Measurements from ENCODE around the gene TMEM141.

DNA sequence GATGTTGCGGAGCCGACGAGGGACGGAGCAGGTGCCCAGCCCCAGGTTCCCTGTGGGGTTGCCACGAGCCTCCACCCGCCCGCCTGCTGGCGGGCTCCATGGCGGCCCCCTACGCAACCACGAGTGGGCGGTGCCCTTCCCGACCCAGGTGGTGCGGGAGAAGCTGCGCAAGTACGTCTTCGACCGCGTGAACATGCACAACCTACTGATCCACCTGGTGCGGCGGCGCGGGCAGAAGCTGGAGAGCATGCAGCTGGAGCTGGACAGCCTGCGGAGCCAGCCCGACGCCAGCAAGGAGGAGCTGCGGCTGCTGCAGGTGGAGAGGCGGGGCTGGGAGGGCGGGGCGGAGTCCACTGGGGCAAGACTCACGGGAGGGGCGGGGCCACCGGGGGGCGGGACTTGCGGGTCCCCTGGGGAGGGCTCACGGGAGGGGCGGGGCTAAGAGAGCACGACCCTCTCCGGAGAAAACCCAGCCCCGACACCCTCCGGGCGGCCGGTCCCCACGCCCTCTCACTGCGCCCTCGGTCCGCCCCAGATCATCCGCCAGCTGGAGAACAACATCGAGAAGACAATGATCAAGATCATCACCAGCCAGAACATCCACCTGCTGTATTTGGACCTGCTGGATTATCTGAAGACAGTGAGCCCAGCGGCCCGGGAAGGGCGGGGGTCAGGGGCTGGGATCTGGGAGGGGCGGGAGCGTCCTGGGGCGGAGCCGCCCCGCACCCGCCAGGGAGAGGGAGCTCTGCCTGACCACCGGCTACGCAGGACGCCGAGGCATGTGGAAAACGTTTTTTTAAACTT lies 8.9 kb downstream of the TMEM141 start:
- TF ChIP-seq POLR2A (IDR thresholded peaks at IDR 0.05), result no peak
- TF ChIP-seq, protein P1, sequence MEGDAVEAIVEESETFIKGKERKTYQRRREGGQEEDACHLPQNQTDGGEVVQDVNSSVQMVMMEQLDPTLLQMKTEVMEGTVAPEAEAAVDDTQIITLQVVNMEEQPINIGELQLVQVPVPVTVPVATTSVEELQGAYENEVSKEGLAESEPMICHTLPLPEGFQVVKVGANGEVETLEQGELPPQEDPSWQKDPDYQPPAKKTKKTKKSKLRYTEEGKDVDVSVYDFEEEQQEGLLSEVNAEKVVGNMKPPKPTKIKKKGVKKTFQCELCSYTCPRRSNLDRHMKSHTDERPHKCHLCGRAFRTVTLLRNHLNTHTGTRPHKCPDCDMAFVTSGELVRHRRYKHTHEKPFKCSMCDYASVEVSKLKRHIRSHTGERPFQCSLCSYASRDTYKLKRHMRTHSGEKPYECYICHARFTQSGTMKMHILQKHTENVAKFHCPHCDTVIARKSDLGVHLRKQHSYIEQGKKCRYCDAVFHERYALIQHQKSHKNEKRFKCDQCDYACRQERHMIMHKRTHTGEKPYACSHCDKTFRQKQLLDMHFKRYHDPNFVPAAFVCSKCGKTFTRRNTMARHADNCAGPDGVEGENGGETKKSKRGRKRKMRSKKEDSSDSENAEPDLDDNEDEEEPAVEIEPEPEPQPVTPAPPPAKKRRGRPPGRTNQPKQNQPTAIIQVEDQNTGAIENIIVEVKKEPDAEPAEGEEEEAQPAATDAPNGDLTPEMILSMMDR (IDR thresholded peaks at IDR 0.05), result no peak

Data from heart left ventricle (tissue), 13 donors.